GM23338 (cell line): ENCODE measurements around the gene ZDHHC9. TPM values are rescaled to one million over a fixed set of nuclear protein-coding genes. Genes with fewer than 3 reads are reported as not detected.

Experiments used
- ATAC-seq: fragments of 200-7000 bp; cut with Tn5 transposase; 3 replicates; pipeline ENCODE4 v1.9.1; 2020
- DNase-seq: peaks from one replicate; pipeline ENCODE4 v3.0.0-alpha.2; 2015; ENCODE audit warnings: low spot score
- H2AFZ ChIP-seq: fragments of 200-600 bp; sonication (generic); 2 replicates; pipeline ENCODE4 v1.8.0; 2016; ENCODE audit warnings: antibody characterized with exemption, mild to moderate bottlenecking, moderate library complexity
- H3F3A ChIP-seq: fragments of 200-600 bp; sonication (generic); replicated peaks from 2 replicates; pipeline ENCODE4 v1.8.0; 2017; ENCODE audit warnings: antibody characterized with exemption, mixed run types, low read depth
- H3K27ac ChIP-seq: fragments of 200-600 bp; sonication (generic); 2 replicates; pipeline ENCODE4 v1.6.1; 2016; ENCODE audit warnings: low read depth
- H3K27me3 ChIP-seq: fragments of 200-600 bp; sonication (generic); 2 replicates; pipeline ENCODE4 v1.8.0; 2016; ENCODE audit warnings: mild to moderate bottlenecking, mixed run types, moderate library complexity; ENCODE audit not compliant: insufficient read depth
- H3K36me3 ChIP-seq: fragments of 200-600 bp; sonication (generic); 2 replicates; pipeline ENCODE4 v1.8.0; 2016; ENCODE audit warnings: mild to moderate bottlenecking; ENCODE audit not compliant: insufficient read depth
- H3K4me1 ChIP-seq: fragments of 200-600 bp; sonication (generic); 2 replicates; pipeline ENCODE4 v1.8.0; 2016; ENCODE audit warnings: mild to moderate bottlenecking, moderate library complexity; ENCODE audit not compliant: insufficient read depth
- H3K4me2 ChIP-seq: fragments of 200-600 bp; sonication (generic); 2 replicates; pipeline ENCODE4 v1.7.1; 2017; ENCODE audit warnings: mixed run types
- H3K4me3 ChIP-seq: fragments of 200-600 bp; sonication (generic); 2 replicates; pipeline ENCODE4 v1.6.1; 2016; ENCODE audit warnings: mixed run types
- H3K79me2 ChIP-seq: fragments of 200-600 bp; sonication (generic); replicated peaks from 2 replicates; pipeline ENCODE4 v1.8.0; 2017; ENCODE audit warnings: mild to moderate bottlenecking; ENCODE audit not compliant: insufficient read depth
- H3K9me2 ChIP-seq: fragments of 200-600 bp; sonication (generic); 2 replicates; pipeline ENCODE4 v1.8.0; 2017; ENCODE audit not compliant: insufficient read depth
- H4K20me1 ChIP-seq: fragments of 200-600 bp; sonication (generic); replicated peaks from 2 replicates; pipeline ENCODE4 v1.8.0; 2017; ENCODE audit warnings: mild to moderate bottlenecking; ENCODE audit not compliant: insufficient read depth
- H3K27ac Mint-ChIP-seq: 2 replicates; pipeline ENCODE4 v1.8.0; 2020; ENCODE audit warnings: inconsistent platforms, mild to moderate bottlenecking, moderate library complexity, mixed read lengths
- H3K27me3 Mint-ChIP-seq: 3 replicates; pipeline ENCODE4 v1.8.0; 2022; ENCODE audit warnings: low read depth, mild to moderate bottlenecking, moderate library complexity, mixed read lengths, inconsistent platforms; ENCODE audit not compliant: insufficient read depth, poor library complexity
- H3K36me3 Mint-ChIP-seq: 3 replicates; pipeline ENCODE4 v1.8.0; 2021; ENCODE audit warnings: low read depth, mild to moderate bottlenecking, inconsistent platforms, moderate library complexity, mixed read lengths
- H3K4me1 Mint-ChIP-seq: 3 replicates; pipeline ENCODE4 v1.8.0; 2020; ENCODE audit warnings: mild to moderate bottlenecking, inconsistent platforms, mixed read lengths
- H3K4me3 Mint-ChIP-seq: 3 replicates; pipeline ENCODE4 v1.8.0; 2021; ENCODE audit warnings: moderate library complexity, mild to moderate bottlenecking, inconsistent platforms, mixed read lengths
- H3K9me3 Mint-ChIP-seq: 3 replicates; pipeline ENCODE4 v1.8.0; 2020; ENCODE audit warnings: moderate library complexity, mild to moderate bottlenecking, inconsistent platforms, mixed read lengths
- CREB1 ChIP-seq: fragments of 250-450 bp; sonication (Bioruptor Pico); IDR thresholded peaks from 2 replicates; pipeline ENCODE4 v1.5.0; 2020; ENCODE audit warnings: low read depth, mild to moderate bottlenecking, moderate library complexity
- CTCF ChIP-seq, 2 experiments: fragments of 200-600 bp in 1 of 2; sonication (generic) in 1 of 2; conservative IDR thresholded peaks; 2 replicates each; pipeline versions ENCODE4 v1.5.1 to v1.6.1; 2016 to 2017; ENCODE audit warnings: antibody characterized with exemption in 2 of 2, low read depth in 2 of 2, mild to moderate bottlenecking in 2 of 2, moderate library complexity in 1 of 2
- EZH2 ChIP-seq: fragments of 200-600 bp; sonication (generic); IDR thresholded peaks from one replicate; pipeline ENCODE4 v1.8.0; 2017; ENCODE audit warnings: antibody characterized with exemption, mild to moderate bottlenecking, low read depth; ENCODE audit not compliant: unreplicated experiment
- EZH2phosphoT487 ChIP-seq: fragments of 200-600 bp; sonication (generic); IDR thresholded peaks from one replicate; pipeline ENCODE4 v1.8.1; 2018; ENCODE audit warnings: antibody characterized with exemption; ENCODE audit not compliant: unreplicated experiment
- JUNB ChIP-seq: IDR thresholded peaks from one replicate; pipeline ENCODE4 v1.6.1; 2016; ENCODE audit warnings: antibody characterized with exemption; ENCODE audit not compliant: unreplicated experiment
- NANOG ChIP-seq: IDR thresholded peaks from 2 replicates; pipeline ENCODE4 v1.6.1; 2016; ENCODE audit warnings: antibody characterized with exemption, borderline replicate concordance
- REST ChIP-seq: IDR thresholded peaks from one replicate; pipeline ENCODE4 v1.6.1; 2018; ENCODE audit warnings: antibody characterized with exemption; ENCODE audit not compliant: unreplicated experiment
- STAT1 ChIP-seq: IDR thresholded peaks from one replicate; pipeline ENCODE4 v1.6.1; 2016; ENCODE audit warnings: antibody characterized with exemption; ENCODE audit not compliant: unreplicated experiment
- ZNF114 ChIP-seq: fragments of 250-450 bp; sonication (Bioruptor Pico); IDR thresholded peaks from 2 replicates; pipeline ENCODE4 v1.5.0; 2020; ENCODE audit warnings: mild to moderate bottlenecking, moderate library complexity
- polyA plus RNA-seq: library from polyadenylated mRNA; unstranded; fragments of >200 nt; fragmentation: Nextera tagmentation; extraction: Ambion mirVana; gene quantifications from 2 replicates; pipeline ENCODE4 v1.2.1, GENCODE V29; 2016
- total RNA-seq: library from RNA; depleted of rRNA; stranded (reverse); fragments of >200 nt; shearing (Covaris generic); gene quantifications from 2 replicates; pipeline ENCODE4 v1.2.3, GENCODE V29; 2014

Gene ZDHHC9
- total and polyA plus RNA-seq, 2 experiments from 2014 or later = 14.2 to 17.6 TPM

- no peaks in the 10 kb centered on the region for H3F3A ChIP-seq
- no peaks in the 10 kb centered on the region for H3K4me1 ChIP-seq
- H3K9me3 Mint-ChIP-seq = no peaks in the 10 kb centered on the region
- H3K36me3 Mint-ChIP-seq = no peaks in the 10 kb centered on the region
- H3K27me3 Mint-ChIP-seq = no peaks in the 10 kb centered on the region
- H3K4me2 ChIP-seq = no peak overlapping the region
- TF ChIP-seq NANOG = no peak
- no peak for TF ChIP-seq ZNF114 (CRISPR knock-in tag)
- DNase-seq (no peak), ATAC-seq (no peak)
- no peaks in the 10 kb centered on the region for H3K79me2 ChIP-seq
- H3K9me2 ChIP-seq = no peaks in the 10 kb centered on the region
- H2AFZ ChIP-seq = no peak overlapping the region; the same call in 1 of the 2 replicates
- H3K27ac ChIP-seq = no peak overlapping the region
- no peak overlapping the region for H3K4me3 Mint-ChIP-seq
- no peaks in the 10 kb centered on the region for H3K27me3 ChIP-seq
- H3K27ac Mint-ChIP-seq = no peak overlapping the region
- no peak overlapping the region for H3K4me3 ChIP-seq
- H3K36me3 ChIP-seq = no peaks in the 10 kb centered on the region
- peaks cover 6% of the 10 kb centered on the region; the same call in 2 of the 3 replicates for H3K4me1 Mint-ChIP-seq
- H4K20me1 ChIP-seq = no peaks in the 10 kb centered on the region
These were observed 66.3 kb downstream of the ZDHHC9 start for GRCh38 chrX:129777218-129778030.

- ATAC-seq = no peak
- H3K9me3 Mint-ChIP-seq = no peaks in the 10 kb centered on the region
- no peak for TF ChIP-seq NANOG
- no peak for TF ChIP-seq JUNB
- no peak for TF ChIP-seq REST
- TF ChIP-seq EZH2 = no peak
- no peak for TF ChIP-seq CTCF (conservative IDR thresholded peaks at IDR 0.05; ENCODE audit: low read depth in 2 of 2)
- TF ChIP-seq ZNF114 (CRISPR knock-in tag) = no peak
- no peak for TF ChIP-seq STAT1
- no peak for TF ChIP-seq EZH2phosphoT487
- no peak for TF ChIP-seq CREB1
These were observed 69.8 kb downstream of the ZDHHC9 start for GRCh38 chrX:129773649-129774458.

More at GRCh38 chrX:129773649-129774458, 69.8 kb downstream of the ZDHHC9 start:
- H3K79me2 ChIP-seq = no peaks in the 10 kb centered on the region
- H3K4me1 ChIP-seq = no peaks in the 10 kb centered on the region
- H3K27me3 ChIP-seq = no peaks in the 10 kb centered on the region
- H3K27ac Mint-ChIP-seq = no peak overlapping the region
- H3K4me2 ChIP-seq = no peak overlapping the region
- no peaks in the 10 kb centered on the region for H3K36me3 ChIP-seq
- no peaks in the 10 kb centered on the region for H3K9me2 ChIP-seq
- H3K4me1 Mint-ChIP-seq = peaks cover 6% of the 10 kb centered on the region; the same call in 2 of the 3 replicates
- no peak overlapping the region for H3K27ac ChIP-seq
- no peaks in the 10 kb centered on the region for H3F3A ChIP-seq
- no peak overlapping the region for H2AFZ ChIP-seq
- no peaks in the 10 kb centered on the region for H3K27me3 Mint-ChIP-seq
- H4K20me1 ChIP-seq = no peaks in the 10 kb centered on the region
- H3K4me3 ChIP-seq = no peak overlapping the region
- H3K36me3 Mint-ChIP-seq = no peaks in the 10 kb centered on the region
- no peak for DNase-seq
- no peak overlapping the region for H3K4me3 Mint-ChIP-seq
